ENCODE data around the gene R3HDM4.
A peak's percentile ranks its signal among the peaks of the same experiment; 100 is the strongest.

R3HDM4 gene

DNA sequence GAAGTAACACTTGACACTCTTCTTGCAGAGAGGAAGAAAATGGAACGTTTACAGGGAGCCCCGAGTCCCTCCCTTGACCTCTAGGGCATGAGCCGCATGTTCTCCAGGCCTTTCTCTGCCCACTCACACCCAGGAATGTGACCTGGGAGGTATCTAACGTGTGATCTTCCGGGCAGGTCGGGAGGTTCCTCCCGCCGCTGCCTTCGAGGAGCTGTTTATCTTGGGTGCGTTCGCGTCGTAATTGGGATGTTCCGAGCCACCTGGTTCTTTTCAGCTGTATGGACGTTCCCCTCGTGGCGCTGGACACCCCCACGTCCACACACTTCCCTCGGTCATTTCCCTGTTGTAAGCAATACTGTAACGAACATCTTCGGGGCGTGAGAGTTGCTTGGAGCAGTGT lies 26.4 kb upstream of the R3HDM4 start:
- H3K4me3 ChIP-seq (ENCODE audit: low read depth, low read length): no peak overlapping the region
- no peak for TF ChIP-seq CTCF (IDR thresholded peaks at IDR 0.05; ENCODE audit: low read depth, low read length)

- TF ChIP-seq CTCF (IDR thresholded peaks at IDR 0.05; ENCODE audit: low read depth, low read length): no peak
- H3K4me3 ChIP-seq (ENCODE audit: low read depth, low read length): no peak overlapping the region
These were observed 25.4 kb upstream of the R3HDM4 start for GRCh38 chr19:938233-938923.

- no peak for TF ChIP-seq CTCF (IDR thresholded peaks at IDR 0.05; ENCODE audit: low read depth, low read length)
- H3K4me3 ChIP-seq (ENCODE audit: low read depth, low read length): no peak overlapping the region
These were observed 24.3 kb upstream of the R3HDM4 start for GRCh38 chr19:937259-937694.

DNA sequence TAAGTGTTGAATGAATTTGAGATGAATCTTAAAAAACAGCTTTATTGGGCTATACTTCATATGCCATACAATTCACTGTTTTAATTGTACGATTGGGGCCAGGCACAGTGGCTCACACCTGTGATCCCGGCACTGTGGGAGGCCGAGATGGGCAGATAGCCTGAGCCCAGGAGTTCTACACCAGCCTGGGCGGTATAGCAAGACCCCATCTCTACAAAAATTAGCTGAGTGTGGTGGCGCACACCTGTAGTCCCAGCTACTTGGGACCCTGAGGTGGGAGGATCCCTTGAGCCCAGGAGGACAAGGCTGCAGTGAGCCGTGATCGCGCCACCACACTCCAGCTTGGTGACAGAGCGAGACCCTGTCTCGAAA lies 23.1 kb upstream of the R3HDM4 start:
- no peak overlapping the region for H3K4me3 ChIP-seq (ENCODE audit: low read depth, low read length)
- no peak for TF ChIP-seq CTCF (IDR thresholded peaks at IDR 0.05; ENCODE audit: low read depth, low read length)

GRCh38 chr19:934865-935479 lies 22.0 kb upstream of the R3HDM4 start:
- no peak overlapping the region for H3K4me3 ChIP-seq (ENCODE audit: low read depth, low read length)

DNA sequence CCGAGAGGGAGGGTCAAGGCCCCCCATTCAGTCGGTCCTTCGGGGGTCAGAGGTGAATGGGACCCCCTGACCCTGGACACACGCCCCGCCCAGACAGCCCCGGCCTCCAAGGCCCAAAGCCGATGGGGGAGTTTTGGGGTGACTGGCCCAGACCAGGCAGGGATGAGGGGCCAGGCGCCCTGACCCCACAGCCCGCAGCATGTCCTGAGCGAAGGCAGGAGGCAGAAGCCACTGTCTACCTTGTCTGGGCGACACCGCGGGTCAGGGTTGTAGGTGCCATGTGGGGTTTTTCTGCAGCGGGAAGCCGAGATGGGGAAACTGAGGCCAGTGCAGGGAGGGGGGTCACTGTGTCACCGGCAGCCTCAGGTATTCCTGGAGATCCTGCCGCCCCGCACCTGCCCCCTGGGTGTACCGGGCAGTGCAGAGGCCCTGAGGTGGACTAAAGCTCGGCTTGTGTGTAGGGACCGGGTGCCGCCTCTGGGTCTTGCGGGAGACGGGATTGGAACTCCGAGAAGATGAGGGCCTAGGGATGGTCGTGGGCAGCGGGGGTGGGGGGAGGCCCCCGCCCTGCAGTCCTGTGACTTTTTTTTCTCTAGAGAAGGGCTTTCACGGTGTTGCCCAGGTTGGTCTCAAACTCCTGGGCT lies 21.3 kb upstream of the R3HDM4 start:
- H3K4me3 ChIP-seq (ENCODE audit: low read depth, low read length): no peak overlapping the region
- TF ChIP-seq CTCF (IDR thresholded peaks at IDR 0.05; ENCODE audit: low read depth, low read length): no peak

More at GRCh38 chr19:934865-935479, 22.0 kb upstream of the R3HDM4 start:
- no peak for TF ChIP-seq CTCF (IDR thresholded peaks at IDR 0.05; ENCODE audit: low read depth, low read length)

DNA sequence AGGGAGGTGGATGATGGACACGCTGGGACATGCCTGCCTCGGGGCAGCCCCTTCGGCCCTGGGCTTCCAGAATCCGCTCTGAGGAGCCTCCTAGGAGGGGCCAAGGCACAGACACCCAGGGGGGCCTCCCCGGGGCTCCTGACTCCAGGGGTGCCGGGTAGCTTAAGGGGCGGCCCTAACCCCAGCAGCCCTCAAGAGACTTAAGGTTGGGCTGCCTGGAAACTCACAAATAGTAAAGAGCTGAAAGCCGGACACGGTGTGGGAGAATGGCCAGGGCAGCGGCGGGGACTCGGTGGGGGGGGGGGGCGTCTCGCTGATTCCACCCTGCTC lies 20.5 kb upstream of the R3HDM4 start:
- TF ChIP-seq CTCF (IDR thresholded peaks at IDR 0.05; ENCODE audit: low read depth, low read length): no peak

More for the DNA sequence above, 20.5 kb upstream of the R3HDM4 start:
- H3K4me3 ChIP-seq (ENCODE audit: low read depth, low read length): peak overlapping the region; percentile 28

Measured in WI38 (cell line).